NCI-H1694 (cell line): ENCODE results near the gene HPCA.

ENCODE experiments used
- DNase-seq: peaks from one replicate; lab custom pipeline; 2025; lab: John Stamatoyannopoulos, UW

HPCA gene

GRCh38 chr1:32886004-32886827 lies at the start of gene HPCA:
Gene HPCA (plus strand): TSS chr1:32886491. CDS start chr1:32888899, 2,408 bp downstream.
- peak; percentile 25 for DNase-seq

- DNase-seq, result no peak
Observed at GRCh38 chr1:32848354-32849063, 37.8 kb upstream of the HPCA start.

GRCh38 chr1:32855861-32856617 lies 30.3 kb upstream of the HPCA start:
- DNase-seq, result no peak

- no peak for DNase-seq
Observed at GRCh38 chr1:32858136-32858535, 28.2 kb upstream of the HPCA start.

- no peak for DNase-seq
Observed at GRCh38 chr1:32858791-32859190, 27.5 kb upstream of the HPCA start.

- DNase-seq, result no peak
Observed at GRCh38 chr1:32859915-32860314, 26.4 kb upstream of the HPCA start.

GRCh38 chr1:32860566-32860965 lies 25.7 kb upstream of the HPCA start:
- no peak for DNase-seq

GRCh38 chr1:32861904-32862695 lies 24.2 kb upstream of the HPCA start:
- DNase-seq, result no peak

GRCh38 chr1:32863218-32863880 lies 22.9 kb upstream of the HPCA start:
- DNase-seq, result no peak

GRCh38 chr1:32863881-32864245 lies 22.4 kb upstream of the HPCA start:
- DNase-seq, result no peak

GRCh38 chr1:32864375-32865019 lies 21.8 kb upstream of the HPCA start:
- no peak for DNase-seq

GRCh38 chr1:32865639-32866405 lies 20.5 kb upstream of the HPCA start:
- no peak for DNase-seq

GRCh38 chr1:32867151-32867550 lies 19.1 kb upstream of the HPCA start:
- no peak for DNase-seq

GRCh38 chr1:32867671-32868070 lies 18.6 kb upstream of the HPCA start:
- no peak for DNase-seq

- no peak for DNase-seq
Observed at GRCh38 chr1:32868085-32868484, 18.2 kb upstream of the HPCA start.

GRCh38 chr1:32868806-32869455 lies 17.4 kb upstream of the HPCA start:
- DNase-seq, result no peak

GRCh38 chr1:32869923-32870614 lies 16.2 kb upstream of the HPCA start:
- DNase-seq, result no peak

GRCh38 chr1:32870615-32871363 lies 15.5 kb upstream of the HPCA start, which contains the start of gene FNDC5:
Gene FNDC5 (minus strand): TSS chr1:32870912.
- DNase-seq, result no peak
